Thoracic aorta (tissue), 2 donors: ENCODE measurements around the gene CDKN2A. TPM values are rescaled to one million over a fixed set of nuclear protein-coding genes. Genes with fewer than 3 reads are reported as not detected.

Source experiments
- ATAC-seq: fragments of 150-250 bp; one replicate; pipeline ENCODE4 v1.8.0; 2017; ENCODE audit warnings: low read depth; ENCODE audit not compliant: insufficient number of reproducible peaks, low FRiP score
- DNase-seq: peaks from one replicate; pipeline ENCODE4 v3.0.0-alpha.2; 2020; ENCODE audit warnings: low spot score
- H3K27ac ChIP-seq, 2 donors: fragments of 200-600 bp; sonication (generic); 1 replicate in 1 of 2; 2 replicates in 1 of 2; pipeline ENCODE4 v1.5.1; 2016; ENCODE audit warnings: mild to moderate bottlenecking in 2 of 2, moderate library complexity in 2 of 2
- H3K27me3 ChIP-seq: fragments of 200-600 bp; sonication (generic); replicated peaks from 2 replicates; pipeline ENCODE4 v1.6.0; 2016; ENCODE audit warnings: mild to moderate bottlenecking; ENCODE audit not compliant: insufficient read depth
- H3K36me3 ChIP-seq: fragments of 200-600 bp; sonication (generic); one replicate; pipeline ENCODE4 v1.5.1; 2016
- H3K4me1 ChIP-seq, 2 donors: fragments of 200-600 bp; sonication (generic); 1 replicate in 1 of 2; 2 replicates in 1 of 2; pipeline versions ENCODE4 v1.5.1 to v1.6.0; 2016; ENCODE audit warnings: low read depth in 2 of 2, mild to moderate bottlenecking in 1 of 2; ENCODE audit not compliant: control insufficient read depth in 1 of 2
- H3K4me3 ChIP-seq: fragments of 200-600 bp; sonication (generic); 2 replicates; pipeline ENCODE4 v1.5.1; 2016; ENCODE audit warnings: mild to moderate bottlenecking
- H3K9me3 ChIP-seq: fragments of 200-600 bp; sonication (generic); 2 replicates; pipeline ENCODE4 v1.5.1; 2016
- total RNA-seq, 2 donors: library from RNA; depleted of rRNA; stranded (reverse); fragments of >200 nt; gene quantifications; one replicate each; pipeline versions ENCODE4 v1.1.0 to v1.2.3, GENCODE V29; 2016
- TF ChIP-seq, protein P1 (sequence below): fragments of 200-600 bp; sonication (generic); IDR thresholded peaks from one replicate; pipeline ENCODE4 v1.5.1; 2019; ENCODE audit warnings: antibody characterized with exemption

Gene CDKN2A
- total RNA-seq, 2 donors from 2014 or later, result 4.1 to 10.3 TPM

GRCh38 chr9:21958833-21959232 is 35.4 kb downstream of the CDKN2A start:
- H3K4me1 ChIP-seq, result no peaks in the 10 kb centered on the region
- TF ChIP-seq, protein P1, sequence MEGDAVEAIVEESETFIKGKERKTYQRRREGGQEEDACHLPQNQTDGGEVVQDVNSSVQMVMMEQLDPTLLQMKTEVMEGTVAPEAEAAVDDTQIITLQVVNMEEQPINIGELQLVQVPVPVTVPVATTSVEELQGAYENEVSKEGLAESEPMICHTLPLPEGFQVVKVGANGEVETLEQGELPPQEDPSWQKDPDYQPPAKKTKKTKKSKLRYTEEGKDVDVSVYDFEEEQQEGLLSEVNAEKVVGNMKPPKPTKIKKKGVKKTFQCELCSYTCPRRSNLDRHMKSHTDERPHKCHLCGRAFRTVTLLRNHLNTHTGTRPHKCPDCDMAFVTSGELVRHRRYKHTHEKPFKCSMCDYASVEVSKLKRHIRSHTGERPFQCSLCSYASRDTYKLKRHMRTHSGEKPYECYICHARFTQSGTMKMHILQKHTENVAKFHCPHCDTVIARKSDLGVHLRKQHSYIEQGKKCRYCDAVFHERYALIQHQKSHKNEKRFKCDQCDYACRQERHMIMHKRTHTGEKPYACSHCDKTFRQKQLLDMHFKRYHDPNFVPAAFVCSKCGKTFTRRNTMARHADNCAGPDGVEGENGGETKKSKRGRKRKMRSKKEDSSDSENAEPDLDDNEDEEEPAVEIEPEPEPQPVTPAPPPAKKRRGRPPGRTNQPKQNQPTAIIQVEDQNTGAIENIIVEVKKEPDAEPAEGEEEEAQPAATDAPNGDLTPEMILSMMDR, result no peak
- no peak for ATAC-seq

DNA sequence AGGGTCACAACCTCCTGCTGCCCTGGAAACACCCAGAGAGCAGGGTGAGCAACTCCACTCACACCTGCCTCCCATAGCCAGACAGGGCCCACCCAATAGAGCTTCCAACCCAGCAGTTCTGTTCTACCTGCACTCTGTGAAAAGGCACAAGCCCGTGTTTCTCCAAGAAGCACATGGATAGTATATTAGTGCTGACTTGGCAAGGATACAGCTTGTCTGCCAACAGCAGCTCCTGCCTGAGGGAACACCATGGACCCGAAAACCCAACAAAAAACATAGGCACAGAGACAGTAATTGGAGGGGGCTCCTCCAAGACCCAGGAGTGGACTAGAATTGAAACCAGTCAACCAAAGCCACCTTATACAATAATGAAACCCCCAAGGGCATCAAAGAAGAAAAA is 48.6 kb downstream of the CDKN2A start:
- ATAC-seq, result no peak
- H3K27ac ChIP-seq, result no peak overlapping the region
- H3K9me3 ChIP-seq, result no peaks in the 10 kb centered on the region
- H3K36me3 ChIP-seq, result no peaks in the 10 kb centered on the region
- no peak overlapping the region for H3K4me3 ChIP-seq
- TF ChIP-seq, protein P1, result no peak
- no peaks in the 10 kb centered on the region for H3K27me3 ChIP-seq
- no peak for DNase-seq
- no peaks in the 10 kb centered on the region for H3K4me1 ChIP-seq

More at GRCh38 chr9:21958833-21959232, 35.4 kb downstream of the CDKN2A start:
- Histone ChIP-seq H3K27me3 (no peaks in the 10 kb centered on the region), H3K36me3 (no peaks in the 10 kb centered on the region), H3K9me3 (no peaks in the 10 kb centered on the region), H3K4me3 (no peak overlapping the region), H3K27ac (no peak overlapping the region)
- DNase-seq, result no peak

- Histone ChIP-seq H3K9me3 (no peaks in the 10 kb centered on the region), H3K4me1 (no peaks in the 10 kb centered on the region), H3K27me3 (no peaks in the 10 kb centered on the region), H3K27ac (no peak overlapping the region), H3K36me3 (no peaks in the 10 kb centered on the region), H3K4me3 (no peak overlapping the region)
- ATAC-seq (no peak), DNase-seq (no peak)
- TF ChIP-seq, protein P1, result no peak
Observed at GRCh38 chr9:21943464-21943863, 50.7 kb downstream of the CDKN2A start.

DNA sequence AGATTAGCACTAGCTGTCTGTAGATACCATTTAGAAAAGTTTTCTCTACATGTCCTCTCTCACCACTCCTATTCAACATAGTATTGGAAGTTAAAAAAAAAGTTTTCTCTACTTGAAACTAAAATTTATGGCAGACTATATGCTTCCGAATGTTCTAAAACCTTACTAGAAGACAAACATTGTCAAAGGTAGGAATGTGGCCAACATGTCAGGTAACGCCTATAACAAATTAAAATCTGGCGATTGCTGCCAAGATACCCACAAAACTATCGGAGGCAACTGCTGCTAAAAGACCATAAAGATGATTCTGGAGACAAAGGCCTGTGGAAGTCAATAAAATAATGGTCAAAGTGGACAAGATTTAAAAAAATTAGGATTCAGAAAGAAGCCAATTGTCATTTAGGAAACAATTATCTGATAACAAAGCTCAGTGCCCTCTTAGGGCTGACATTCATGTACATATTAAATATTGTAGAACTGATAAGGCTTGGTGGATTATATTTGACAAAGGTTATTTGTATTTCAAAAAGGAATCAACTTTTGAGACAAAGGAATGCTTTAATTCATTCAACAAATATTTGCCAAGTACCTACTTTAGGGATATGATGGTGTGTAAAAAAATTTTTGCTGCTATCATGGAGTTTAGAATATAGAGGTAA is 52.7 kb downstream of the CDKN2A start:
- Histone ChIP-seq H3K36me3 (no peaks in the 10 kb centered on the region), H3K4me1 (no peaks in the 10 kb centered on the region), H3K27me3 (no peaks in the 10 kb centered on the region), H3K27ac (no peak overlapping the region), H3K4me3 (no peak overlapping the region), H3K9me3 (no peaks in the 10 kb centered on the region)
- TF ChIP-seq, protein P1, result no peak
- ATAC-seq (no peak), DNase-seq (no peak)

DNA sequence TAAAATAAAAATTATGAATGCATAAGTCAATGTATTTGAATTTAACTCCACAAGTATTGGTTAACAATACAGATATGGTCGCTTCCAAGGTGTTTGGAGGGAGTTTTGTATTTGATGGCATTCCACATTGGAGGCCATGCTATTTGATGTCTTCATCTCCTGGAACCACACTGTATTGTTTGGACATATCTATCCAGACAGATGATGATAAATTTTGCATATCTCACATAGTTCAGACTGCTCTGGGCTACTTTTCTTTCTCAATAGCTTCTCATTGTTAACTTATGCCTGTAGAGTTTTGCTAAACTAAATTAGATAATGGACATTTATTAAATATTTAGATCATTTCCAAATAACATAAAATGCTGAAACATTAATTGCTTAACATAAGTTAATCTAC is 58.0 kb downstream of the CDKN2A start:
- Histone ChIP-seq H3K36me3 (no peaks in the 10 kb centered on the region), H3K27ac (no peak overlapping the region), H3K9me3 (no peaks in the 10 kb centered on the region), H3K4me3 (no peak overlapping the region), H3K27me3 (no peaks in the 10 kb centered on the region), H3K4me1 (no peaks in the 10 kb centered on the region)
- DNase-seq (no peak), ATAC-seq (no peak)
- TF ChIP-seq, protein P1, result no peak
